Cerebellar cortex (tissue), 1 donor: Measurements from ENCODE around the gene SUFU.
A peak's percentile ranks its signal among the peaks of the same experiment; 100 is the strongest.
"Not testable (repeated sequence)": the region's sequence is repeated elsewhere in the genome, so short reads cannot be mapped to it uniquely, and the experiment has no call there.

Experiments used
- DNase-seq: peaks from one replicate; pipeline ENCODE4 v3.0.0-alpha.2; 2015; ENCODE audit warnings: low spot score

The SUFU gene

GRCh38 chr10:102480396-102480795, 23.4 kb upstream of the SUFU start:
- no peak for DNase-seq

- no peak for DNase-seq
Measured at GRCh38 chr10:102484021-102484420, 19.8 kb upstream of the SUFU start.

GRCh38 chr10:102485093-102485784, 18.5 kb upstream of the SUFU start:
- DNase-seq = no peak

GRCh38 chr10:102491136-102491535, 12.6 kb upstream of the SUFU start:
- peak; percentile 85 for DNase-seq

- peak; percentile 9 for DNase-seq
Measured at GRCh38 chr10:102492344-102492939, 11.3 kb upstream of the SUFU start.

- DNase-seq = peak; percentile 62
Measured at GRCh38 chr10:102492983-102493382, 10.8 kb upstream of the SUFU start.

- no peak for DNase-seq
Measured at GRCh38 chr10:102493771-102494170, 10.0 kb upstream of the SUFU start.

- DNase-seq = no peak
Measured at GRCh38 chr10:102497545-102497944, 6.2 kb upstream of the SUFU start.

- no peak for DNase-seq
Measured at GRCh38 chr10:102499356-102499755, 4.4 kb upstream of the SUFU start.

- not testable (repeated sequence) for DNase-seq
Measured at GRCh38 chr10:102500686-102501085, 3.1 kb upstream of the SUFU start.

- DNase-seq = no peak
Measured at GRCh38 chr10:102501201-102502028, 2.4 kb upstream of the SUFU start.

GRCh38 chr10:102502029-102502336, 1.8 kb upstream of the SUFU start:
- DNase-seq = peak; percentile 100

GRCh38 chr10:102502337-102503151, 1.2 kb upstream of the SUFU start, which contains the start of gene ACTR1A:
TSS of gene ACTR1A (minus strand) at chr10:102502712. CDS start at chr10:102502647, 65 bp downstream.
- DNase-seq = peak; percentile 100

- no peak for DNase-seq
Measured at GRCh38 chr10:102504179-102504975, 605 bp downstream of the SUFU start.

- no peak for DNase-seq
Measured at GRCh38 chr10:102504976-102505300, 1.2 kb downstream of the SUFU start.

- DNase-seq = no peak
Measured at GRCh38 chr10:102505462-102506115, 1.8 kb downstream of the SUFU start.

GRCh38 chr10:102507521-102507920, 3.7 kb downstream of the SUFU start:
- DNase-seq = no peak

- no peak for DNase-seq
Measured at GRCh38 chr10:102508506-102508905, 4.7 kb downstream of the SUFU start.

GRCh38 chr10:102509387-102509786, 5.6 kb downstream of the SUFU start:
- DNase-seq = no peak

GRCh38 chr10:102511583-102512274, 8.0 kb downstream of the SUFU start:
- DNase-seq = no peak
